ENCODE data around the gene PHF2.

- no peak for TF ChIP-seq CTCF (conservative IDR thresholded peaks at IDR 0.05; ENCODE audit: low read length)
- no peak for TF ChIP-seq EZH2phosphoT487 (IDR thresholded peaks at IDR 0.05; ENCODE audit: borderline replicate concordance)
These were observed 149.8 kb downstream of the PHF2 start for GRCh38 chr9:93726147-93726546.
